HG03460 (cell line): ENCODE measurements around the gene DNMT3A.
A peak's percentile ranks its signal among the peaks of the same experiment; 100 is the strongest.

Experiments
- ATAC-seq: cut with Tn5 transposase; IDR thresholded peaks from one replicate; pipeline ENCODE4 v1.9.1; 2021; ENCODE audit not compliant: unreplicated experiment

The DNMT3A gene

DNA sequence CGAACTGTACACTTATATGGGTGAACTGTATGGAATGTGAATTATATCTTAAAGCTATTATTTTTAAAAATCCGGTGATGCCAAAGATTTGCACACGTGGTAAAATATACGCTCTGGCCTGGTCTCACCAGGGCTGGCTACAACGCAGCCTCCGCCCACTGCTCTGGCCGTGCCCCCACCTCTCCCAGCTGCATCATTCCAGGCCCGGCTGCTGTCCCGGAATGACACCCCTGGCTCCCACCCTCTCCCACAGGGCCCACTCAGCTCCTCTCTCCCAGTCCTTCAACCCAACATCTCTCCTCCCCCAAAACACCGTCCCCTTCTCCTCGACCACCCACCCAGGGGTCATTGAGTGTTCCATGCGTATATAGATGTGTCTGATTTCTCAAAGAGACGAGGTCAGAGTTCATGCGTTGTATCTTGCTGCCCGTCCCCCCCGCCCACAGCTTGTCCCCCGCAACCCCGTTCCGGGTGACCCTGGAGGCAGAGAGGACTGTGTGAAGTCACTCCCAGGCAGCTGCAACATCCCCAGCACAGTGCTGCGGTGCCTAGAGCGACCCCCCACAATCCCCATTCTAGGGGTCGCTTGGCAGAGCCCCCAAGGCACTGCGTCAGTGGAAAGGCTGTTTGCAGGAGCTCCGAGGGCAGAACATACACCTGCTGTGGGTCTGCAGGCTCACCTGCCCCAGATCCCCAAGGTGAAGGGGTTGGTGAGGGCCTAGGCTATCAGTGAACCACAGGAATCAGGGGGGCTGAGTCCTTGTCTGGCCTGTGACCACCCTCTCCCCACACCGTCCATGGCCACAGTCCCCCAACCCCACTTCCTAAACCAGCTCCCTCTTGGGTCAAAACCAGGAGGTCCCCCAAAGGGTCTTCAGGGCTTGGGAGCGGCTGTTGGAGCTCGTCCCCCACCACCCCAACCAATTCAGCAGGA, 13.3 kb downstream of the DNMT3A start:
- no peak for ATAC-seq

DNA sequence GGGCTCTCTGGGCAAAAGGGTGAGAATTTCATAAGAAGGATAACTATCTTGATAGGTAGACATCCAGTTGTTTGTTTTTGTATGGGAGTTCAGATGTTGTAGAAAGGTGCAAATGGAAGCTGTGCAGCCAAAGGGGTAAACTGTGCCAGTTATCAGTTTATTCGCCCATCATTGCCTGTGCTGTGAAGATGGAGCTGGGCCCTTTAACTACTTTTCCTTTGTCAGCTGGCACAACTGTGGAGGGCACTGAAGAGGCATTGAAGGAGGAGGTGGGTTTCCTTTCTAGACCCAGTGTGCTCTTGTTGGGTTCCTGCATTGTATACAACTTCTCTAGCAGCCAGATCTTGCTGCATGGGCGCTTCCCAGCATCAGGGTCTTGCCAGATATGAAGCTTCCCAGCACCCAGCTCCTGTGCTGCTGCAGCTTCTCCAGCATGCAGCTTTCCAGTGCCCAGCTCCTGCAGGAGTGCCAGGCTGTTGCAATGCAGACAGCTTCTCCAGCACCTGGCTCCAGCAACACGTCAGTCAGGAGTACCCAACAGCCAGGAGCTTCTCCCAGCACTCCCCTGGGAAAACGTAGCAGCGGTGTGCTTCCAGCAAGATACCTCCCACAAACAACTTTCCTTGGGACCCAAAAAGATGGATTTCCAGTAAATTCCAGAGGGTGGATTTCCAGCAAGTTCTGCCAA, 15.3 kb downstream of the DNMT3A start:
- no peak for ATAC-seq

DNA sequence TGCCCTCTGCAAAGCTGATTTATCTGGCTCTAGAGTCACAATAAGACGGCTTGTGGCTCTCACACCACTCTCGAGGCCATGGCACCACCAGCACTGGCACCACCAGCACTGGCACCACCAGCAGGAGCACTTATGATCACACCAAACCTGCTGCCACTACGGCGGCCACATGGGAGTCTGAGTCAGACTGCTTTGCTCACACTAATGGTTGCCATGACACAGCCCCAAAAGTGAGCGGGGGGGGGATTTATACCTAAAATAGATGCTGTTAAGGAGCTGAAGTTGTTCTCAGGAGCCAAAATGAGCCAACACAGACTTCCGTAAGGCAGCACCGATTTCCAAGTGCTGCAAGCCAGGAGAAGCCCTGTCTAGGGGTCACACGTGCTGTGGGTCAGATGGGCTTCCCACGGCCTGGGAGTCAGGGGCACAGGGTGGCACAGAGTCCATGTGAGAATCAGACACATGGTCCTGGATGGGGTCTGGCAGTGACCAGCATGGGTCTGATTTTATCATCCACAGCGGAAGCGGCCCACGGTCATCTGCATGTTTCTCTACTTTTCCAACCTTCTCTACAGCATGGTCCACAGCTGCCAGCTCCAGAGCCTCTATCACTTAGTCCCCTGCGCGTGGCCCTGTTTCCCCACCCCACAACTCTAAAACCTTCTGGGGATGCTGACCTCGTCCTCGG, 16.7 kb downstream of the DNMT3A start:
- ATAC-seq: no peak

DNA sequence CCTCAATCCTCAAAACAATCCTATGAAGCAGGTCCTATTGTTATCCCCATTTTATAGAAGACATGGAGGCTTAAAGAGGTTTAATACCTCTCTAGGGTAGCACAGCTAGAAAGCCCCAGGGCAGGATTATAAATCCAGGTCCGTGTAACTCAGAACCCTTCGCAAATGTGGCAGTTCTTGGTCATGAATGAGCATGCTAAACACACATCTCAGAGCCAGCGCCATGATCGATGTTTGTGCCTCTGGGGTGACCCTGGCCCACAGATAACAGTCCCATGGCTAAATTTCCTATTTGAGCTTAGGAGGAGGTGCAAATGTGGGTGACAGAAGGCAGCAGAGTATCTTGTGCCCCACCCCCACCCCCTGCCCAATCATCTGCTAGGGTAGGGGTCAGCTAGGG, 17.5 kb downstream of the DNMT3A start:
- no peak for ATAC-seq

DNA sequence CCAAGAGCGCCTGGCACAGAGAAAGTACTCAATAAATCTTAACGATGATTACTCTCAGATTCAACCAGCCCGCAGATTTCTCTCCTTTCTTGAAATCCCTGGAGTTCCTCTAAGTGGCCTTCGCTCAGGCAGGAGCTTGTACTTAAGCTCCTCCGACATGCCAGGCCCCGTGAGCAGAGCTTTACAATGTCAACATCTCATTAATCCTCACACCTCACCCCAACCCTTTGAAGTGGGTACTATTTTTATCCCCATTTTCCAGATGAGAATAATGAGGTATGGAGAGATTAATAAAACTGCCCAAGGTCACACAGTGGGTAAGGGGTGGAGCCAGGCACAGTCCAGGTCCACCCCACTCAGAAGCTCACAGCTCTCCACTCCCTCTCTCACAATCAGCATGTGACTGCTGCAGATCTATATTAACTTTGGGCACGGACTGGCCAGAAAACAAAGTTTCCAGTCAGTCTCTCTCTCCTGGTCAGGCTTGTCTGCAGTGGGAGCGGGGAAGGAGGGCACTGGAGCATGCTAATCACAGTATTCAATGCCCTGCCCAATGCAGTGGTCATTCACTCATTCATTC, 18.0 kb downstream of the DNMT3A start:
- ATAC-seq: no peak

DNA sequence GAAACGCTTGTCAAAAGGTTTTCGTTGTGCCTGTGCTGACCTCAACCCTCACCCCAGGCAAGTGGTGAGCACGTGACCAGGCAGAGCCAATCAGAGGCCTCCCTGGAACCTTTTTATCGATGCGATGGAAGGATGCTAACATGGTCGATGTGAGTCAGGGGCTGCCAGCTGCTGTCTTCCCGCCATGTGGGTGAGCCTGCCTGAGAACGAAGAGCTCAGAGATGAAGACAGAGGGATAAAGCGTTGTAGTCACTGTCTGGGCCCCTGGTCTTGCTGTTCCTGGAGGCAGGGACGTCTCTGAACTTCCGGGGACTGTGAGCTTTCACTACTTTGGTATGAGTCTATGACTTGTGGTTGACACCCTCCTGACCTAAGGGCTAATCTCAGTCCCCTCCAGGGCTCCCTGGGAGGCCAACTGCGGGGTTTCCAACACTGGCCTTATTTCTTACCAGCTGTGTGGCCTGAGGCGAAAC, 18.6 kb downstream of the DNMT3A start:
- no peak for ATAC-seq

DNA sequence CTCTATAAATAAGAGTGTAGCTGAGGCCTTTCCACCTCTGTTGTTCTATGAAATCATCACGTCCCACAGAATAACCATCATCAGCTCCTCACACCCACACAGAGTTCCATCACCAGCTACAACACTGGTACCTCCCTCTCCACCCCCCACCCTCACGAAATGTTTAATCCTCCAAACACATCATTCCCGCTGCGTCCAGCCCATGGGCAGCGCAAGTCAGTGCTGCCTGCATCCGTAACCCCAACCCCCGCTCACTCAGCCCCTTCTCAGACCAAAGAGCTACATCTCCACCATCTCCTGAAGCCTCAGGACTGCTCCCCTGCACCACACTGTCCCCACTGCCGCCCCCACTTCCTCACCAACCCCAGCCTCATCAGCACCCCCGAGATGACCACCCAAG, 19.4 kb downstream of the DNMT3A start:
- ATAC-seq: no peak

DNA sequence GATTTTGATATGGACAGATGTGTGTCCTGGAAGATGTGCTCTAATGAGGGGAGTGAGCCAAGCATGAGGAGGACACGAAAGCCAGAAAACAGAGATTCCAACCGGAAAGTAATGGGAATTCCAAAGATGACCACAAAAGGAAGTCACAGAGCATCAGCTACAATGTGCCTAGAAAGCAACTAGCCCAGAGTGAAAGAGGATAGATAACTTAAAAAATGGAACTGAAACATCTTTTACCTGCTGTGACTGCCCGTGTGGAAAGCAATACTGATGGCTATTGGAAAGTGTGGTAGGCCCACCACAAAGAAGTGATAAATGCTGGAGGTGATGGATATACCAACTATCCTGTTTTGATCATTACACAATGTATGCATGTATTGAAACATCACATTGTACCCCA, 21.6 kb downstream of the DNMT3A start:
- no peak for ATAC-seq

DNA sequence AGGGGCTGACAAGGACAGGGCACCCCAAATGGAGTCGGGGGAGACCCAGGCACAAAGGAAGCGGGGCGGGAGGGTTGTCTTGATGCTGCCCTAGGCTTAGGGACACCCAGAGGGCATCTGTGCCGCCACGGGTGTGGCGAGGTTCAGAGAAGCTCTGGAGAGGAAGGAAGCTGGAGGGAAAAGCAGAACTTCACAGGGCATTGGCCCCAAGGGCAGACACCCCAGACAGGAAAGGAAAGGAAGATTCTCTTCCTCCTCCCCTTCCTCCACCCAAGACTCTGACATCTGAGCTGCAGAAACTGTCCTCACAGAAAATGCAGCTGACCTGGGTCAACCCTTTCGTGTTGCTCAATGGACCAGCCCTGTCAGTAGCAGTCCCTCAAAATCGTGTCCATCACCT, 25.6 kb downstream of the DNMT3A start:
- ATAC-seq: no peak

DNA sequence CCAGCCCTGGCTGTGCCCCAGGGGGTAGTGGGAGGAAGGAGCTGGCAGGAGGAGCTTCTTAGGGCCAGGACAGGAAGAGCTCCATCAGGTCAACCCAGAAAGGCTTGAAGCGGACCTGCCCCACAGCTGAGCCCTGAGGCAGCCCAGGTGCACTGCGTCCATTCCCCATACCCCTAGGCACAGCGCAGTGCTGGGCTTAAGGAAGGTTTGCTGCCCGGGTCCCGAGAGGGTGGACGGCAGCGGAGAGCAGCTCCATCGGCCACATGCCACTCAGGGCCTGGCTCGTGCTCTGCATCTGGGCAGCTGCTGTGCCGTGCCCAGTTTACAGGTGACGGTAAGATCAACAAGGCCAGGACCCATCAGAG, 26.4 kb downstream of the DNMT3A start:
- ATAC-seq: no peak

DNA sequence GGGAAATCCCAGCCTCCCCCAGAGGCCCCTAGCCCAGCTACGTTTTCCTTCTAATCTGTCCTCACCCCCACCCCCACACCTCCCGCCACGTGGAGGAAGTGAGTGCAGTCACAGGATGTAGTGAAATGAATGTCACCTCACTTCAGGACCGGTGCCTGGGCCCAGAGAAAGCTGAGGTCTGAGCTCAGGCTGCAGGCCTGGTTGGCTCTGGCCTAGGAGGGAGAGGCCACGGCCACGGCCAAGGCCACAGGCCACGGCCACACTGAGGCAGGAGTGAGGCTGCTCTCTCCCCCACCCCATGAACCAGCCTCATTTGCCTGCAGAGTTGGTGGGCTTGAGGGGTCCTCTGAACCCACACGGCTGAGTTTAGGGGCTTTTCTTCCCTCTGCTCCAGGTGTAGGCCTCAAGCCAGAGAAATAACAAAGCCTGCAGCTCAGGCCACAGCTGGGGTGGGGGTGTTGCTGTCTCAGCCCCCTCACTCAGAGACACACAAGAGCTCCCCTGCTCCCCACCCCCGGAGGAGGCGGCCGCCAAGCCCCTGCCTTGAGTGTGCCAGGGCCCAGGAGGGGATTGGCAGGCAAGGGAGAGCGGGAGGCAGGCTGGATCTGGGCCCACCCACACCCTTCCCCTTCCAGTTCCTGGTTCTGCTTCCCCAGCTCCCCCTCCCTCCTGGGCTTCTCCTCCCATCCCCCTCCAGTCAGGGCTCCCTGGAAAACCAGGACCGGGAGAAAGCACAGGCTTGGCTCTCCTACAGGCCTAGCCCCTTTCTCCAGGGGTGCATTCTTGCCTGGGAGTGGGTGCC, 27.0 kb downstream of the DNMT3A start:
- ATAC-seq: peak; percentile 92

DNA sequence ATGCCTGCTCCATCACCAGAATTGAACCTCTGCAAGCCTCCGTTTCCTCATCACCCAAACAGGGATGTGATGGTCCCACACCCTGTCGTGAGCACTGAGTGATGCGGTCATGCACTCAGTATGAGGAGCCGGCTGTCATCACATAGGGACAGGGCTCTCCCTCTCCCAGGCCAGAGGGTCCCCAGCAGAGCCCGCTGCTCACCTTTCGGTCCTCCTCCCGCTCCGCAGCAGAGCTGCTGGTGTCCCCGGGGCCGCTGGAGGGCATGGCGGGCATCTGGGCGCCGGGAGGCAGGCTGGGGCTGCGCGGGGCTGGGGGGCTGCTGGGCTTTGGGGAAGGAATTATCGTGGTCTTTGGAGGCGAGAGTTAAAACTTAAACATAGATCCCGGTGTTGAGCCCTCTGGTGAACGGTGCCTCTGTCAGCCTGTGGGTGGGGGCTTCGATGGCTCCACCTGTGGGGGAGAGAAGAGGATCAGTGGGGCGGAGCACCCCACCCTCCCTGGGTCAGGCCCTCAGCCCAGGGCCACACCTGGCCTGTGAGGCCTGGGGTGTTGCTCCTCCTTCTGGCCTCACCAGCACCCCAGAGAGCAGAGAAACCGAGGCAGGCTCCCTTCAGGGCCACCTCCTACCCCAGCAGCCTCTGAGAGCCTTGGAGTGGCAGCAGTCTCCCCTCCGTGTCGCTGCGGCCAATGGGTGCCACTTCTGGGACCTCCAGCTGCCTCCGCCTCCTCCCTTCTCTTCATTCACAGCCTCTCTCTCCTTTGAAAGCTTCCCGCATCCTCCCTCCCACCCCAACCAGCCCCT, 27.8 kb downstream of the DNMT3A start:
- peak; percentile 4 for ATAC-seq

DNA sequence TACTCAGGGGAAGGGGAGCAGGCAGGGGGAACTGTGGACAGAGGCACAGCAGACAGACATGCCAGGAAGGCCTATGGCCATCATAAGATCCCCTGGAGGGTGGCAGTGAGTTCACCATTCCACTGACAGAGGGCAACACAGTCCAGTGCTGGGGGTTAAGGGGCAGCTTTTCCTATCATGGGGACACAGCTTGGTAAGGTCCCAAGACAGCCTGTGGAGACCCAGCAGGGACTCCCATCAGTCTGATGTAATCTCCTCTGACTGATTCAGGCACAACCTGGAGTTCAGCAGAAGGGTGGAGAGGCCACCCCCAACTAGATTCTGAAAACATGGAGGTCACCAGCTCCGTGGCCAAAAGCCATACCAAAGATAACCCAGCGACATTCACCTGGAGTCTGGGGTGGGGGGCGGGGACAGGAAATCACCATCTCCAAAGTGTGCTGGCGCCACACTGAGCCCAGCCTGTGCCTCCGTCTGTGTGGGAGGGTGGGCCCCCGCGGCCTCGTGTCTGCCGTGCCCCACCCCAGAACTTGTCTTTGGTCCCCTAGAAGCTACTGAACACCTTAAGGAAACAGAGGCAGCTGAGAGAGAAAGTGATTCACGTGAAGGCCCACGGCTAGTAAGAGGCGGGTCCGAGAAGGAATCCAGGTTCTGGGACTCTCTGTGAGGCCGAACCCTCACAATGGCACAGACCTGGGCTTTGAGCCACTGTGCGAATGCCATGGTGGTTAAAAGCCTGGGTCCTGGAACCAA, 28.6 kb downstream of the DNMT3A start:
- ATAC-seq: no peak

DNA sequence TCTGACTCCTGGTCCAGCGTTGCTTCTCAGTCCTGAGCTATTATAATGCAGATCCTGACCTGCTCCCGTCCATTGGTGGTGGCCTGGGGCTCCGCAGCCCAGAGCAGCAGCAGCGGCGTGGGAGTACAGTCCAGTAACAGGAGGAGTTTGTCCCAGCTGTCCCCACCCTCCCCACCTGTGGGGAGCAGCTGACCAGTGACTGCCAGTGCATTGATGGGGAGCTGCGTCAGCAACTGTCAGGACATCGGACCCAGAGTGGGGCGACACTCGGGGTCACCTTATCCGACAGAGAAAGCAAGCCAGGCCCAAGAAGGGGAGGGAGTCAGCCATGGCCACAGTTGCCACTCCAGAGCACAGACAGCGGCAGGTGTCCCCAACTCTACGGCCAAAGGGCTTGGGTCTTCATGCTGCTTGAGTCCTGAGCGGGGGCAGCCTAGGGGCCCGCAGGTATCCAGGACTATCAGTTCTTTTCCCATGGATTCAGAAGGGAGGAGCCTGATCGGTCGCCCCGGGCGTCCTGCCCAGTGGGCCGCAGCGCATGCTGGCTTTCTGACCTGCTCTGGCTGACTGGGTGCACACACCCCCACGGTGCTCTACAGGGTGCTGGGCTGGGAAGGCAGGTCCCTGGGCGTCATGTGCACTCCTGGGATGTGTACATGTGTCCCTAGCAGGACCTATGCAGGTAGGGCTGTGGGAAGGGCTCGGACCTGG, 29.7 kb downstream of the DNMT3A start:
- no peak for ATAC-seq

DNA sequence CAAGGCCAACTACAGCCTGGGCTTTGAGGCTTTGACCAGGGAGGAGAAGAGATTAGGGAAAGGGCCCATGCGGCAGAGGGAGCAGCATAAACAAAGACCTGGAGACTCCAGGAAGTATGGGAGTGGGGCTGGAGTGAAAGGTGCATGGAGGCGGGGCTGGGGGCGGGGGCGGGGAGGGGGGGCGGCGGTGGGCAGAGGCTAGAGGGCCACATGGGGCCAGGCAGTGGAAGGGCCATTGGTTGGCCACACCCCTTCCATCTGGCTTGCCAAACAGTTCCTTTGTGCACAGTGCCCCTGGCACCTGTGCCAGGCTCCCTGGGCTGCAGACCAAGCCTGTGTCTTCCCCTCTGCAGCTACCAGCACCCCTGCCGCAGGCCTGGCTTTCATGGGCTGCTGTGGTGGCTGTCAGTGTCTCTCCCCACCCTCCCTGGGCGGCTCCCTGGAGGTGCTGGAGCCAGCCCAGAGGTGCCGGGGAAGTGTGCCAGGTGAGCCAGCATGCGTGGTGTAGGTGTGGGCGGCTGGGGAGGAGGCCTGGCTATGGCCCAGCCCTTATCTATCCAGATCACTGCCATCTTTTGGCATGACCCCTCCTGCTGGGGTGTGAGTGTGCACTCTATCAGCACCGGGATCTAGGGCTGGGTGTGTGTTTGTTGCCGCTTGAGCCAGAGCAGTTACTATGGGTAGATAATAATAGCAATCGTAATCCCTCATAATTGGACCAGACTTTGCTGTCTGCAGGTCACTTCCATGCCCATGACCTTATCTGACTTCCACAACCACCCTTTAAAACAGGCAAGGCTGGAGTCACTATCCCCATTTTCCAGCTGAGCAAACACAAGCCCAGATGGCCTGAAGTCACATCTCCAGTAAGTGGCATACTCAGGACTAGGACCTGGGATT, 30.5 kb downstream of the DNMT3A start:
- ATAC-seq: no peak

DNA sequence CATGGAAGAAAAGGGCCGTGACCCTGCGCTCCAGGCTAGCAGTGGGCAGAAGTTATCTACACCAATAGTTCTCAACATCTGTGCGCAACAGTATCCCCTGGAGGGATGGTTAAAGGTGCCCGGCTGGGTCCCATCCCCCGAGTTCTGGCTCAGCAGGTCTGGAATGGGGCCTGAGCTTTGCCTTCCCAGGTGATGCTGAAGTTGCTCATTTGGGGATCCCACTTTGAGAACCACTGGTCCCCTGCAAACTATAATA, 31.1 kb downstream of the DNMT3A start:
- no peak for ATAC-seq

DNA sequence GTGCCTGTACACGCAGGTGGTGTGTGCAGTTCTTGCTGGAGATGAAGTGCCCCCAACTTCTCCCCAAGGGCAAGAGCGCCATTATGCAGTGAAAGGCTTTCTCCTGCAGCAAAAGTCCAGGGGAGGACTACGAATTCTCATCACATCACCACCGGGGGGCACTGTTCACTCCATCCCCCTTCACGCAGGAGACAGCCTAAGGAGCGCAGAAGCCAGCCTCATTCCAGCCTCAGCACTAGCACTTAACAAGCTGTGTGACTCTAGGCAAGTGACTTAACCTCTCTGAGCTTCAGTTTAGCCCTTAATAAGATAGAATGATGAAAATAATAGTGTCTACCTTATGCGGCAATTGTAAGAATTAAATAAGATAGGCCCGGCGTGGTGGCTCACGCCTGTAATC, 32.3 kb downstream of the DNMT3A start:
- no peak for ATAC-seq

DNA sequence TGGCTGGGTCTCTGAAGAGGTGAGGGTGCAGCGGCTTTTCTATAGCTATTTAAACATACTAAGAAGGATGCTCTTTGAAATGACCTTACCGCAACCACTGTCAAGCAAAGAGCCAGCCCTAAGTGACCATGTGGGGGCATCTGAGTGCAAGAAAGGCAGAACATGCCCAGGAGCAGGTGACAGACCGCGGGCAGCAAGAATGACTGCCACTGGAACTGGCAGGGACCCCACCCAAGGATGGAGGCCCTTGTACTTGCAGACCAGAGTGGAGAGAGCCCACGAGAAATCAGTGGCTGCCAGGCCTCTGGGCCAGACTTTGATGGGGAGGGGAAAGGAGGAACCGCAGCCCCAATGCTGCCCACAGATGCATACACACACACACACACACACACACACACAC, 33.1 kb downstream of the DNMT3A start:
- no peak for ATAC-seq
